CD1c-positive myeloid dendritic cell (primary cell): ENCODE results near the gene E2F2.

Source experiments
- DNase-seq: peaks from one replicate; pipeline ENCODE4 v3.0.0-alpha.2; 2016; ENCODE audit errors: extremely low spot score

Gene E2F2

DNA sequence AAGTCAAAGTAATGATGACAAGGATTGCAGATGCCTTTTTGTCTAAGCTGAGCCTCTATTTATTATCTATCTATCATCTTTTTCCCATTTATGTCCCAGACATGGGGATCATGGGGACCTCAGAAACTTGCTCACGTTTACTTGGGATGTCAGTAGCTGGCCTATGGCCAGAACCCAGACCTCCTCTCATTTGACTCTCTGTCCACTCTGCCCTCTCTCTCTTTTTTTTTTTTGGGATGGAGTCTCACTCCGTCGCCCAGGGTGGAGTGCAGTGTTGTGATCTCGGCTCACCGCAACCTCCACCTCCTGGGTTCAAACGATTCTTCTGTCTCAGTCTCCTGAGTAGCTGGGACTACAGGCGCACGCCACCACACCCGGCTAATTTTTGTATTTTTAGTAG lies 32.0 kb upstream of the E2F2 start:
- DNase-seq, result no peak

DNA sequence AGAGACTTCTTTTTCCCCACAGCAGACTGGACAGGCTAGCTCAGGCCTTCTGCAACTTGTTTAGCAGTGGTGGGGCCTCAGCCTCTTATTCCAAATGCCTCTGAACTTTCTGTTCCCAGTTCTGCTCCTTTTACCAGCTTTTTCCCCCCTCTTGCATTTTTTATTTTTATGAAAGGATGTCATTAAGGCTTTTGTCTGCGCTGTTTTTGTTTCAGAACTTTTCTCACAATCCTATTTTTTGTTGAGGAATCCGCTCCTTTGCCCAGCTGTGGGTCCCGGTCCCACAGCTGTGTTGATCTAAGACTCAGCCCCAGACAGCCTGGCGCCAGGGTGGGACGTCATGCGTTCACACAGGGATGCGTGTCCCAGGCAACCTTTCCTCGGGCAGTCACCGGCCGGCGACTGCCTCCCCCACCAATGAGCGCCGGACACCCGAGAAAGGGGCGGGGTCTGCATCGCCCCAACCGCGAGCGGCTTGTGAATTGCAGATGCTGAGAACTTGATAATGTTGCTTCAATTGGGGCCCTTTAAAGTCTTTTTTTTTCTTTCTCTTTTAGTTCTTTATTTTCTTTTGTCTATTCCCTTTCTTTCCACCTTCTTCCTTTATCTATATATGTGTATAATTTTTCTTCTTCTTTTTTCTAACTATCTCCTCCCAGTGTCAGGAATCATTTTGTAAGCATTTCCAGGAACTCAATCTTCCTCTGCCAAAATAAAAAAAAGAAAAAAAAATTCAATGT lies 31.3 kb upstream of the E2F2 start:
- DNase-seq, result peak; percentile 67

- DNase-seq, result no peak
These were observed 30.7 kb upstream of the E2F2 start for GRCh38 chr1:23561813-23562100.

GRCh38 chr1:23561076-23561812 lies 30.2 kb upstream of the E2F2 start:
- DNase-seq, result peak; percentile 72

DNA sequence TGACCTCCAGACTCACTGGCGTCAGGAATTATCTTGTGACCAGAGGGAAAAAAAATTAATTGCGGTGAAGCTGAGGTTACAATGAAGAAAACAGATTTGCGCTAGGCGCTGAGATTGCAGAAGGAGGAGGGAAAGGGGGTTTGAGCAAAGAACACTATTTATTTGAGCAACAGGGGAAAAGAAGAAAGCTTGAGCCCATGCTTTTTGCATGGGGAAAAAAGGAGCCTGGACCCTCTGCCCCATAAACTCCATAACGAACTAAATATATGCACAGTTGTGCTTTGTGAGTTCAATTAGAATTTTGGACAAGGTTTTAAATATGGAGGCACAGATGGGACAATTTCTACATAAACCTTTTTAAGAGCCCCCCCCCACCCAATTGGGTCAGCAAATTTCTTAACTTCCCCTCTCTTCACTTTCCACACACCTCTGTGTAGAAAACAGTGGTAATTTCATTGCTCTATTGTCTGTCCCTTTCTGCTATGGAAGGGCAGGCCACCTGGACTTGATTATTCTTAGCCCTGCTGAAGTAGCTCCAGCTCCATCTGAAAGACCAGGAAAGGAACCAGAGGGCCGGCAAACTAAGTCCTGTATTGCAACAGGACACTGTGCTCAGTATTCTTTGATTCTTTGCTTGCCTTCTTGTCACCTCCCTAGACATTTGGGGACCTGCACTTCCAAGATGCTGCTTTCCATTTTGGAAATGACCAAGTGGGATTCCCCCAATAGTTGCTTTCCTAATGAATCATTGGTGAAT lies 29.1 kb upstream of the E2F2 start:
- peak; percentile 89 for DNase-seq

GRCh38 chr1:23559136-23559984 lies 28.3 kb upstream of the E2F2 start, which contains the start of gene ID3:
Gene ID3 (minus strand): TSS chr1:23559501. CDS start chr1:23559426, 75 bp downstream.
- DNase-seq, result peak; percentile 99

DNA sequence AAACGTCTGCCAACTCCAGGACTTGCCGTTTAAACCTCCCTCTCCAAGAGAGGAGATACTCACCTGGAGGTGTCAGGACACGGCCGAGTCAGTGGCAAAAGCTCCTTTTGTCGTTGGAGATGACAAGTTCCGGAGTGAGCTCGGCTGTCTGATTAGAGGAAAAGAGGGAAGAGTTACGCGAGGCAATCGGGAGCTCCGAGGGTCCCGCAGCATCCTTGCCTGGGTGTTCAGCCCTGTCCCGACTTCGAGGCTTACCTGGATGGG lies 27.8 kb upstream of the E2F2 start:
- DNase-seq, result no peak

- DNase-seq, result no peak
These were observed 27.3 kb upstream of the E2F2 start for GRCh38 chr1:23558140-23558871.

DNA sequence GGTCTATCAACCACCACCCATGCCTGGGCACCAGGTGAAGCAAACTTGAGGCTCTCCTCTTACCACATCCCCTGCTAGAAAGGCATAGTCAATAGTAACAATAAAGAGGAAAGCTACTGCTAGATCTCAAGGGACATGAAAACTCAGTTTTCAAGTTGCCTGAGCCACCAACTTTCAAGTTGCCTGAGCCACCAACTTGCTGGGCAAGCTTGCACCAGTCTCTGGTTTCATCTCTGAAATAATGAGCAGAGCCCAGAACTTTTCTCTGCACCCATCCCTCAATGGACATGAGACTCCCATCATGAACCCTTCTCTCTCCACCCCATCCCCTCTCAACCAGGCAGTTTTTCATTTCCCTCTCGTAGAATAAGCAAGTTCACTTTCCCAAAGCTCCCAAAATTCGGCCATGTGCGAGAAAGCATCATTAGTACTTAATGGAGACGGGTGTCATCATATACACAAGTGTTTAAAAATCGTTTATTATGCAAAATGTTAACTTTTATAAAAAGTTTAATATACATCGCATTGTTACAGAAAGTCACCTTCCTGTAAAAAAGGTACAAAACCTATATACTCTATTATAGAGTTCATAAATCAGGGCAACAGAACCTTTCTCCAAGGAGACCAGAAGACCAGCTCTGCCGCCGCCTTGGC lies 26.6 kb upstream of the E2F2 start:
- no peak for DNase-seq

DNA sequence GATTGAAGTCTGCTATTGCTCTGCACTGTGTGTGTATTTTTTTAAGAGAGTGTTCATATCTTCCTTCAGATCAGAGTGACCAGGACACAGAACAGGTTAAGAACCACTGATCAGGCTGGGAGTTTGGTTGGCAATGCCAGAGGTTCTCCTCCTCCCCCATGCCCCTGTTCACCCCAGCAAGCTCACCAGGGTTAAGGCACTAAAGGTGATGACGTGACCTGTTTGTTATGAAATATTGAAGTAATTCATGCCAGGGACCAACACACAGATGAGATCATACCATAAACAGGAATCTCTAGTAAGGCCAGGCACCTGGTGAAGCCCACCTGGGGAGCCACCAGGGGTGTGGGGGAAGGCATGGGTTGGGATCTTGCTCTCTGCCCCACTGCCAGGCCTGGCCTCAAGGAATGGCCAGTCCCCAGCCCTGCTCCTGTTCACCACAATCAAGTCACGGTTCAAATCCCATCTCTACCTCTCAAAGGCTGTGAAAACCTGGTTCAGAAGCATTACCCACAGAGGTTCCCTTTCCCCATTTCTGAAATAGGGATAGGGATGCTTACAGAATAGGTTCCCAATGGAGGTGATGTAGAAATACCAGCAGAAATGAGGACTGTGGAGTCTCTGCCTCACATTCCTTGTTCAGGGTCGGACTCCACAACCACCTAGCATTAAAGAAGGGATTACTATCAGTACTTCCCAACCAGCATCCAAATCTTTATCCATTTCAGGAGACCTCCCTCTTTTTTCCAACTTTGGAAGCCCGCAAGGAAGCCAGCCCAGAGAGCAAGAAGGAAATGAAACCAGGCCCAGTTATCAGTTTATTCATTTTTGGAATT lies 25.8 kb upstream of the E2F2 start:
- no peak for DNase-seq

DNA sequence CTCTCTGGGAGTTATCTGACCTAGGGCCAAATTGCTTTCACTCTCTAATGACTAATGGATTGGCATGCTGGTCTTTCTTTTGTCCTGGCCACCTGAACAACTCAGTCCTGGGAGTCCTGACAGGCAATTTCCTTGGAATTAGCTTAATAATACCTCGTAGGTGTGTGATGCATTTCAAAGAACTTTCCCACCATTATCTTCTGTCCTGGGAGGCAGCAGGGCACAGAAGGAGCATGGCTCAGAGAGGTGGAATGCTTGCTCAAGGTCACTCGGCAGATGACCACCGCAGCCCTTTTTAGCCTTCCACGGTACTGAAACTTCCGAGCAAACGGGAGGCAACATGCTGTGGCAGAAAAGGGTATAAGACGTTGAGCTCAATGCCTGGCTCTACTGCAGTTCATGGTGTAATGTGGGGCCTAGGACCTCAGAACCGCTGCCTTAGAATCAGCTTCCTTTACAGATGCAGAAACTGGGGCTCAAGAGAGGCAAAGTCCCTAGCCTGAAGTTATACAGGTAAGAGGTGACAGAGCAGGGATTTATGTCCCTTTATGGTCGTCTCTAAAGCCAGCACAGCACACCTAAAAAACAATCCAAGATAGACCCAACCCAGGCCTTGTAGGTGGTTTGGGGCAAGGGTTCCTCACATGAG lies 25.1 kb upstream of the E2F2 start:
- no peak for DNase-seq

DNA sequence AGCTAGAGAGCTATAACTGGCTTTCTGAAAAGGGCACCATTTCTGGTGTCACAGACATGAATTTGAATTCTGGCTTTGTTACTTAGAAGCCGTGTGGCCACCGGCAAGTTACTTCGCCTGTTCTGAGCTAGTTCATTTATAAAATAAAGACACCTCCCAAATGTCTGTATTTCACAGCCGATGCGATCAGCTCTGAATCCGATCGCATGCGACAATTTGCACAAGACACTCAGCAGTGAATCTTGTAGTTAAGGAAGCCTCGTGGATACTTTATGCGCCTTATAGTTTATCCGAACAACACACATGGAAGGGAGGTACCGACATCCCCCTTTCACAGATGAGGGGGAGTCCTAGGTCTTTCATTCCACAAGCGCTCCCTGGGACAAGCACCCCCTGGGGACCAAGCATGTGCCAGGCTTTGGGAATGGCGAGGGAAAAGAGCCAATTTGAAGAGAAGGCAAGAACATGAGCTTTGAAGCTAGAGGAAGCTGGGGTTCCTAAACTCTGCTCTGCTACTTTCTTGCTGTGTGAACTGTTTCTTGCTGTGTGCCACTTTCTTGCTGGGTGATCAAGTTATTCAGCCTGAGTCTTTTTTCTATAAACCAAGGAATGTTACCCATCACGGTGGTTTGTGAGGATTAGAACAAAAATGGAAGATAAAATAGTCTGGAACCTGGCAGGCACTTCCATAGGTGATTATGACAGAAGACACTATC lies 24.4 kb upstream of the E2F2 start:
- no peak for DNase-seq

GRCh38 chr1:23554481-23555269 lies 23.6 kb upstream of the E2F2 start:
- DNase-seq, result peak; percentile 85

GRCh38 chr1:23554127-23554480 lies 23.1 kb upstream of the E2F2 start:
- no peak for DNase-seq

DNA sequence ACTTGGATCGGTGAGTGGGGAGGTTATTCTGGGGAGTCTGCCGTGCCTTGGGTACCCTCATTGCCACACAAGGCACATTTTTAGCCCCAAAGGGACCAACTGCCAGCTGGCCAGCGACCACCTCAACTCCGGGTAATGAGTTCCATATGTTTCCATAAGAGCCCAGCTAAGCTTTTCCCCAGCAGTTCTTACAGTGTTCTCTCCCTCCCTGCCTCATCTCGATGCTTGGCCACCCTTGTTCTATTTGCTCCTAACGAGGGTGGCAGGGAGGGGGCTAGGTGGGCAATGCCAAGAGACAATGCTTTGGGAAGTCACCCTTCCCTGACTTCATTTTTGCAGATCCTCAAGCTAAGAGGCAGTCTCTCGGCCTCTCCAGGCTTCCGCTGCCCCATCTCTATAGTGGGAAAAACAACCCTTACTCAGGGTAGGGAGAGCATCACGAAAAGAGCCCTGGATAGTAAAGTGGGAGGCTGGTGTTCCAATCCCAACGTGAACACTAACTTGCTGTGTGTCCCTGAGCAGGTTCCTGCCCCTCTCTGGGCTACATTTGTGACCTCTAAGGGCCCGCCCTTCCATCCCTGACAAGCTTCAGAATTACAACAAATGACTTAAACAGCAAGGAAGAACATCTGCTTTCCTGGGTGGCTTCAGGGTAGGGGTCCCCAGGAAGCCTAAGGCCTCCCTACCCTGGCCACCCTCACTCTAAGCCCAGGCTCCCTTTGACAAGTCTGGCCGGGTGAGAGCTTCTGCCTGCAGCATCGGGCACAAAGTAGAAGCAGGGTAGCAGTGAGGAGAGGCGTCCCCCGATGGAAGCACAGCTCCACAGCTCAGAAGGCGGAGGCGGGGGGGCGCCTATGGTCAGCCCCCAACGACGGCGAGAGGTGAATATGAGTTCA lies 22.4 kb upstream of the E2F2 start:
- DNase-seq, result no peak

DNA sequence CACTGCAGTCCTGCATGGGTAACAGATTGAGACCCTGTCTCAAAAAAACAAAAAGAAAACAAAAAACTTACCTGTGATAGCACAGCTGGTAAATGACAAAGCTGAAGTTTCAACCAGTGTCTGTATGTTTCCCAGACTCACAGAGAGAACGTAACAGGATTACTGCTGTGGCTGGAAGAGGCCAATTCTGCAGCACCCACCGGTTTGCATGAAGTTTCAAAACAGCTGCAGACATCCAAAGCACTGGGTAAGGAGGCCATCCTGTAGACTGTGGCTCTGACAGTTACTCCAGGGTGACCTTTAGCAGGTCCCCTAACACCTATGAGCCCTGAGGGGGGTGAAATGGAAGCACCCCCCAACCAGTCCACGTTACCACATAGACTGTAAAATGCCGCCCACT lies 20.8 kb upstream of the E2F2 start:
- DNase-seq, result no peak

DNA sequence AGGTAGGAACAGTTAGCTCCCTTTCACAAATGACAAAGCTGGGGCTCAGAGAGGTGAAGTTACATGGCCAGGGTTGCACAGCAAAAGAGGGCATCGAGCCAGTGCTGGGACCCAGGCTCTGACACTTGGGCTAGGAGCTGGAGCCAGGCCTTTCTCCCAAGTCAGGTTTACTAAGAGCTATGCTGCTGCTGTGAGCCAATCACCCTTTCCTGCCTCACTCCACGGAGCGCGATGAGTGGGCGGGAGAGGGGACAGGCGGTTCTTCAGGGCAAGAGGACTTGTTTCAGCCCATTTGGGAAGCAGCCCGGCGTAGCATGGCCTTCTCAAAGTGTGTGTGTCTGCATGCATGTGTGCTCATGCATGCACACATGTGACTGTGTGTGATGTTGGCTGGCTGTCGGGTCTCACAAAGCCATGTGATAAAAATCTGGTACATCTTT lies 17.7 kb upstream of the E2F2 start:
- DNase-seq, result no peak
